ENCODE data around the gene RPS17.

DNA sequence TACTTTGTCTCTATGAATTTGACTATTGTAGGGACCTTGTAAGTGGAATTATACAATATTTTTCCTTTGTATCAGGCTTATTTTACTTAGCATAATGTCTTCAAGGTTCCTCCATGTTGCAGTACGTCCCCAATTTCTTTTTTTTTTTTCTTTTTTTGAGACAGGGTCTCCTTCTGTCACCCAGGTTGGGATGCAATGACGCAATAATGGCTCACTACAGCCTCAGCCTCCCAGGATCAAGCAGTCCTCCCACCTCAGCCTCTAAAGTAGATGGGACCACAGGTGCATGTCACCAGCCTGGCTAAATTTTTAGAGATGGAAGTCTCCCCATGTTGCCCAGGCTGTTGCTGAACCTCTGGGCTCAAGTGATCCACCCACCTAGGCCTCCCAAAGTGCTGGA lies 40.5 kb upstream of the RPS17 start:
- TF ChIP-seq, protein P1, sequence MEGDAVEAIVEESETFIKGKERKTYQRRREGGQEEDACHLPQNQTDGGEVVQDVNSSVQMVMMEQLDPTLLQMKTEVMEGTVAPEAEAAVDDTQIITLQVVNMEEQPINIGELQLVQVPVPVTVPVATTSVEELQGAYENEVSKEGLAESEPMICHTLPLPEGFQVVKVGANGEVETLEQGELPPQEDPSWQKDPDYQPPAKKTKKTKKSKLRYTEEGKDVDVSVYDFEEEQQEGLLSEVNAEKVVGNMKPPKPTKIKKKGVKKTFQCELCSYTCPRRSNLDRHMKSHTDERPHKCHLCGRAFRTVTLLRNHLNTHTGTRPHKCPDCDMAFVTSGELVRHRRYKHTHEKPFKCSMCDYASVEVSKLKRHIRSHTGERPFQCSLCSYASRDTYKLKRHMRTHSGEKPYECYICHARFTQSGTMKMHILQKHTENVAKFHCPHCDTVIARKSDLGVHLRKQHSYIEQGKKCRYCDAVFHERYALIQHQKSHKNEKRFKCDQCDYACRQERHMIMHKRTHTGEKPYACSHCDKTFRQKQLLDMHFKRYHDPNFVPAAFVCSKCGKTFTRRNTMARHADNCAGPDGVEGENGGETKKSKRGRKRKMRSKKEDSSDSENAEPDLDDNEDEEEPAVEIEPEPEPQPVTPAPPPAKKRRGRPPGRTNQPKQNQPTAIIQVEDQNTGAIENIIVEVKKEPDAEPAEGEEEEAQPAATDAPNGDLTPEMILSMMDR (IDR thresholded peaks at IDR 0.05 in 4 of 5, conservative IDR thresholded peaks at IDR 0.05 in 1 of 5) = no peak
- no peak for TF ChIP-seq POLR2A (IDR thresholded peaks at IDR 0.05)
